Limb (tissue), 2 donors: ENCODE results near the gene TMEM200C.

Experiments
- DNase-seq, 2 donors: peaks; one replicate each; pipeline ENCODE4 v3.0.0-alpha.2; 2016; ENCODE audit errors: extremely low spot score in 2 of 2

TMEM200C gene

GRCh38 chr18:5895299-5895875 lies at the start of gene TMEM200C:
TSS of gene TMEM200C (minus strand) at chr18:5895522. CDS start at chr18:5892063, 3,459 bp downstream.
- DNase-seq = peak in 1 of 2 donors; percentile 82

- no peak for DNase-seq
These were observed 49.1 kb upstream of the TMEM200C start for GRCh38 chr18:5944448-5944847.

DNA sequence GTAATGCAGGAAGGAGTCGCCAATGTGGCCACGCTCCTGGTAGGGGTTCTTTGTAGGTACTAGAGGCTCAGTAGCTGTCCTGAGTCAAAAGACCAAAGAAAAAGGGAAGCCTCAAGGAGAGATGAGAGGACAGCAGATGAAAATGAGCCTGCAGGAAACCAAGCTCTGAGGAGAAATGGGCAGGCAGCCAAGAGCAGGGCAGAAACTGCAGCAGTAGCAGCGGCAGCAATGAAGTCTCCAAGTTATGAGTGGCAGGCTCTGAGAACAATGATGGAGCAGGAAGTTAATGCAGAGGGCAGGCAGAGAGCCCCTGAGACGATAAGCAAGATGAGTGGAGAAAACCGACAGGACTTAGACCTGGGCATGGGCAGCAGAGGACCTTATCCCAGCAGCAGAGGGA lies 48.2 kb upstream of the TMEM200C start:
- DNase-seq = peak; percentile 32 to 56

DNA sequence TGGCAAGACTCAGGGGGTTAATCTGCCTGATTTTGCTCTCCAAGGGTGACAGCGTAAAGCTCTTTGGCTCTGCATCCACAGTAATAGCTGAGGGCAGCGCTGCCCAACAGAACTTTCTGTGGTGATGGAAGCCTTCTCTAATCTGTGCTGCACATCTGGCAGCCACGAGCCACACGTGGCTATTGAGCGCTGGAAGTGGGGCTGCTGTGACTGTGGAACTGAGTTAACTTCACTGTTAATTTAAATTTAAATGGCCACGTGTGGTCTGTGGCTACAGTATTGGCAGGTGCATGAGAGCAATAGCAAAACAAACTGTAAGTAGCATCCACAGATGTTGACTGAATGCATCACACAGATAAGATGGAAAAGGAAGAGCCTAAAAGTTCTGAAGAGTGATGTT lies 47.3 kb upstream of the TMEM200C start:
- DNase-seq = no peak

GRCh38 chr18:5941890-5942289 lies 46.6 kb upstream of the TMEM200C start:
- DNase-seq = no peak

DNA sequence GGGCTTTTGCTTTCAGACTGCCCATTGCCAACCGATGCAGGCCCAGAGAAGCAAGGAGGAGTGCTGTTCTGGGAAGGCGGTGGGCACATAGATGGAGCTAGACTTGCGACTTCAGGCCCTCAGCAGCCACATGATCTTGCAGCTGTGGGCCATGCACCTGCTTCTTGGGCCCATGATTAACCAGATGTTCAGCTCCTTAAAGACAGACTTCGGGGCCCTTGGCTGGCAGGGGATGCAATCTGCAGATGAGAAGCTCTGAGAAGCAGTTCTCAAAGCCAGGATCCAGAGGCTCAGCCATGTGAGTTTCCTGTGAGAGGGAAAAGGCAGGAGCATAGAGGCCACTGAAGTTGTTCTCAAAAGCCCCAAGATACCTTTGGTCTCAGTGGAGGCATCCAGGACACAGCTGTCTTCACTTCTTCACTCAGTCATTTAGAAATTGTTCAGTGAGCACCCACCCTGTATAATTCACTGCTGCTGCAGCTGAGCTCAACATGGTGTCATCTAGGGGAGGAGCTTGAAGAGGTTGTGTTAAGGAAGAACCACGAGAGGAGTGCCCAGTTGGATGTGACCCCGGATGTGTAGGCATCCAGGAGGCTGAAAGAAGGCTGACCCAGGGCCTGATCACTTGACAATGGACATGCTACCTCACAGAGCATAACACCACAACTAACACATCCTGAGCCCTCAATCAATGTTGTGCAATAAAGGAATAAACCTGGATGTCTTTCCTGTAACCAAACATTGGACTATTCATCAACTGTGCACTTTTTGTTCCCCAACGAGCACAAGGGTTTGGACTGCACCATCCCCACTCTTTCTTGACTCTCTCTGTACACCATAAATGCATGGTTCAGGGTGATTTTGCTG lies 44.7 kb upstream of the TMEM200C start:
- DNase-seq = no peak

- no peak for DNase-seq
These were observed 42.5 kb upstream of the TMEM200C start for GRCh38 chr18:5937795-5938194.

- no peak for DNase-seq
These were observed 41.8 kb upstream of the TMEM200C start for GRCh38 chr18:5937121-5937520.

- DNase-seq = no peak
These were observed 35.5 kb upstream of the TMEM200C start for GRCh38 chr18:5930789-5931188.

DNA sequence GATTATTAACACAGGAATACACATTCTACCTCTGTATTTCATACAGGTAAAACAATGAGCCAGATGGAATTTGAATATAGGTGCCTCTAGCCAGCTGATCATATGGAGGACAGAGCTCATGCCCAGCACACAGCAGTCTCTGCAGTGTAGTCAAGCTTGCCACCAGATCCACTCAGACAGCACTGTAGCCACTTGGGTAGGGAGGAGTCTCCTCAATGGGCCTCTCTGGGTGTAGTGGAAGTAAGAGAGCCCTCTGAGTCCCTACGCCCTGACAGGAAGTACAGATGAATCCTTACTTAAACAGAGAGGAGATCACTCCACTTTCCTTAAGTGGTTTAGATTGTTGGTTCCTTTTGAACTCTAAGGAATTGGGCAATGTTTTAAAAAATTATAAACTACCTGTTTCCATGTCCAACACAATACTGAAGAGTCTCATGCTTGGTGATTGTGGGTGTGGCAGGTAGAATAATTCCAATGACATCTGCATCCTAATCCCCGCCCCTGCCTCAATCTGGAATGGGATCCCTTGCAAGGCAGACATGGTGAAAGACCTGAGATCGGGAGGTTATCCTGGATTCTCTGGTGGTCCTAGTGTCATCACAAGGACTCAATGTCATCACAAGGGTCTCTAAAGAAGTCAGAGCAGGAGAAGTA lies 23.0 kb upstream of the TMEM200C start:
- no peak for DNase-seq

DNA sequence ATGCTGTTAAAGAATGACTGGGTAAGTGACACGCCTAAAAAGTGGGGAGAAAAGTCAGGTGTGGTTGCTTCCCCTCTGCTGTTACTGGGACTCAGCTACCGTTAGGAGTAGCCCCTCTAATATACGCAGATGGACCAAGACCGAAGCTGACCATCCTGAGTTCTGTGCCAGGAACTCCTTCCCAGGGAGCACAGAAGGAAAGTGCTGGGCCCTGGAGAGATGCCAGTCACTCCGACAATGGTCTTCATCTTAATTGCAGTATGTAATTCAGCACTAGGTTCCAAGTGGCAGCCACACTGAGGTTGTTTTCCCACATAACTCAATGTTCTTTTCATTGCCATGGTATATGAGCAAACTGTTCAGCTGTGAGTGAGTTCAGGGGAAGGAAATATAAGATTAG lies 19.6 kb upstream of the TMEM200C start:
- no peak for DNase-seq

- DNase-seq = no peak
These were observed 18.7 kb upstream of the TMEM200C start for GRCh38 chr18:5914016-5914415.

DNA sequence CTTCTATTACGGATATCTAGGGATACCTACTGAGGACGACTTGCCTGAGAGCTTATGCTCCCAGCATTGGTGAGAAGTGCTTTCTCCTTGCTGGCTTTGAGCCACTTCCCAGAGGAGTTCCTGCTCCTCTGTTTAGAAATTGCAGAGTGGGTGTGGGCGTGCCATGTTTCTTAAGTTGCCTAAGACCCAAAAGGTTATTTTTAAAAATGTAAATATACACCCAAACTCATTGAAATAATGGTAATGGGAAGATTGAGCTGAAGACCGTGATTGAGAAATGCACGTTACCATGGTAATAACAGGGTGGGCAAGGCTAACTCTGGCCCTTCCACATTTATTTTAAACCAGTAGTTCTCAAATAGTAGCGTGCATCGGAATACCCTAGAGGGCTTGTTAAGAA lies 17.2 kb upstream of the TMEM200C start:
- no peak for DNase-seq

DNA sequence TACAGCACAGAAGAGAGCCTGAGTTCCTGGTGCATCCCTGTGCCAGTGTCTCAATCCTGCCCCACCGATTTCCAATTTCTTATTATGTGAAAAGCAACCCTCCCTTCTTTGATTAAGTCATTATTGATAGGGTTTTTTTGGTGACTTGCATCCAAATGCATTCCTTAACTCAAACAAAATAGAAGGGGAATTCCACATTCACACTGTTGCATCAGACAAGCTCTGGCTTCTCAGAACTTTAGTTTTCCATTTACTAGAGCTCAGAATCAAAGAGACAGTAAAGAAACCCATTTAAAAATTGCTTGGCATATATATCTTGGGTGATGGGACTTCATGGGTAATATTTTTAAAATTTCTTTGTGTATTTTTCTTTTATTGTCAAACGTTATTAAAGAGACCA lies 13.8 kb upstream of the TMEM200C start:
- no peak for DNase-seq

DNA sequence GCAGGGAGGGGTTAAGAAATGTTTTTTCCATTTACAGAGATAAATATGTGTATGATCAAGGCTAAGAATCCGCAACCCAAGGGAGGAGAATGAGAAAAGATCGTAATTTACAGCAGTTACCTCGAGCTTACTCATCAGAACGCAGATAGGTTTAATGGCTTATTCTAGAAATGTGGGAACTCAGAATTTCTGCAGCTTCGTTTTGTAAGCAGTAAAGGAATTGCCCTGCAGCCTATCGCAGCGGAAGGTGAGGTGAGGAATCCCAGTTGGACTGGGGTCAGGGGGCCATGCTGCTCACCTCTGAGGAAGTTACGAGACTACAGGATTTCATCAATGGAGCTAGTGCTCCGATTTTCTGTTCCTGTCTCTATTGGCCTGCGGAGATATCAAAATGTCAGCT lies 8.1 kb upstream of the TMEM200C start:
- DNase-seq = no peak

DNA sequence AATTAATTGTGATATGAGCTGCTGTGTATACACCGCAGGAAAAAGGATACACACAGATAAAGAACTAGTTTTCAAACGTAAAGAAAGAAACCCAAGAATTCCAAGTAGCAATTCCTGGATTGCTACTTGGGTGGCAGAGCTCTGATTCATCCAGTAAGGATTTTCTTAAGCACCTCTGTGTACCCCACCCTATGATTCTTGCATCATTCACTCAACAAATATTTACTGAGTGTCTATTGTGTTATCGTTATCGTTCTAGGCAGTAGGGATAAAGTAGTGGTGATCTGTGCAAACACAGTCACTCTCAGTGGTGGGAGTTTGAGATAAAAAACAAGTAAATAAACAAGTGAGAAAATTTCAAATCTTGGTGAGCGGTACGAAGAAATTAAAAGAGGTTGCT lies 4.9 kb upstream of the TMEM200C start:
- DNase-seq = no peak

- no peak for DNase-seq
These were observed 4.5 kb upstream of the TMEM200C start for GRCh38 chr18:5899835-5900234.

GRCh38 chr18:5895876-5896740 lies 786 bp upstream of the TMEM200C start:
- peak in 1 of 2 donors; percentile 79 for DNase-seq

DNA sequence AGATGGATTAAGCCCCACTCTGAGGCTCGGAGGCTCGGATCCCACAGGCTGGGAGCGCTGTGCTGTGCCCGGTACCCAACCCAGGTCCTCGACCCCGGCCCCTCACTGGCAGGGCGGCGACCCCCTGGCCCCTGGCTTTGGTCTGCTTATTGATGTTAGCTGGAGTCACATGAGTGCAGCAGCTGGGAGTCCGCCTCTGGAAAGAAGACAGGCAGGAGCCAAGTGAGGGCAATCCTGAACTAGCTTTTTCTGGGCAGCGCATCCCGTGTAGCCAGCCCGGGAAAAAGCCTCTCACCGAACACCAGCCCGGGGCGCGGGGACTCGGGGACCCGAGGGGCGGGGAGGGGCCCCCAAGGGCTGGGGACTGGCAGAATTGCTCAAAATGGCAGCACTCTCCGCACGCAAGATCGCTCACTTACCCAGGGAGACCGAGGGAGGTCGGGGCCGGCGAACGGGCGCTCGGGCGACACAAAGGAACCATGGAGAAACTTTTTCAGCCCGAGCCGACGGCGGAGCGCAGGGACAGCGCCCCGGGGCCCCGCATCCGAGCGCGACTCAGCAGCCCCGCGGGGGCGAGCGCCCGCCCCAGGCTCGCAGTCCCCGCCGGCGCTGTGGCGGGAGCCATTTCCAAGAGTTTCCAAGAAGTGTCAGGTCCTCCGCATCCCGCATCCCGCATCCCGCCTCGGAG lies 567 bp downstream of the TMEM200C start:
- peak in 1 of 2 donors; percentile 76 for DNase-seq

- DNase-seq = no peak
These were observed 1.2 kb downstream of the TMEM200C start for GRCh38 chr18:5893956-5894610.
